Right atrium auricular region (tissue), 2 donors: ENCODE data around the gene HEBP2. TPM values are rescaled to one million over a fixed set of nuclear protein-coding genes. Genes with fewer than 3 reads are reported as not detected.

Source experiments
- DNase-seq: peaks from one replicate; pipeline ENCODE4 v3.0.0-alpha.2; 2019; ENCODE audit warnings: low spot score
- H3K27ac ChIP-seq, 2 donors: fragments of 200-600 bp; sonication (generic); 1 replicate in 1 of 2; 2 replicates in 1 of 2; pipeline ENCODE4 v1.5.1; 2016 to 2019
- H3K27me3 ChIP-seq, 2 donors: fragments of 200-600 bp; sonication (generic); one replicate each; pipeline versions ENCODE4 v1.5.1 to v1.6.0; 2017 to 2019
- H3K36me3 ChIP-seq: fragments of 200-600 bp; sonication (generic); one replicate; pipeline ENCODE4 v1.5.1; 2016
- H3K4me1 ChIP-seq, 2 donors: fragments of 200-600 bp; sonication (generic); one replicate each; pipeline versions ENCODE4 v1.5.1 to v1.6.0; 2017 to 2019
- H3K4me3 ChIP-seq, 2 donors: fragments of 200-600 bp; sonication (generic); 1 replicate in 1 of 2; 2 replicates in 1 of 2; pipeline ENCODE4 v1.5.1; 2017 to 2019; ENCODE audit warnings: mild to moderate bottlenecking in 1 of 2, moderate library complexity in 1 of 2
- H3K9me3 ChIP-seq, 2 donors: fragments of 200-600 bp; sonication (generic); one replicate each; pipeline ENCODE4 v1.5.1; 2019
- CTCF ChIP-seq, 2 donors: fragments of 200-600 bp; sonication (generic); IDR thresholded peaks; one replicate each; pipeline ENCODE4 v1.5.1; 2019; ENCODE audit warnings: antibody characterized with exemption in 2 of 2
- total RNA-seq, 2 donors: library from RNA; depleted of rRNA; stranded (reverse); fragments of >200 nt; gene quantifications; one replicate each; pipeline ENCODE4 v1.1.0, GENCODE V29; 2016

HEBP2 gene
- total RNA-seq, 2 donors from 2014 or later: 41.0 to 49.2 TPM

- no peak for DNase-seq
These were observed 40.0 kb downstream of the HEBP2 start for GRCh38 chr6:138443979-138444378.

GRCh38 chr6:138446821-138447220 is 42.8 kb downstream of the HEBP2 start:
- no peak for DNase-seq
- Histone ChIP-seq H3K27ac (no peak overlapping the region), H3K4me3 (no peak overlapping the region), H3K27me3 (no peaks in the 10 kb centered on the region), H3K9me3 (no peaks in the 10 kb centered on the region), H3K36me3 (no peaks in the 10 kb centered on the region), H3K4me1 (no peaks in the 10 kb centered on the region)
- no peak for TF ChIP-seq CTCF (IDR thresholded peaks at IDR 0.05)

More at GRCh38 chr6:138443979-138444378, 40.0 kb downstream of the HEBP2 start:
- no peaks in the 10 kb centered on the region for H3K27me3 ChIP-seq
- no peaks in the 10 kb centered on the region for H3K4me1 ChIP-seq
- H3K9me3 ChIP-seq: no peaks in the 10 kb centered on the region
- no peak overlapping the region for H3K27ac ChIP-seq
- TF ChIP-seq CTCF (IDR thresholded peaks at IDR 0.05): no peak
- no peaks in the 10 kb centered on the region for H3K36me3 ChIP-seq
- no peak overlapping the region for H3K4me3 ChIP-seq

- no peak for DNase-seq
- no peaks in the 10 kb centered on the region for H3K9me3 ChIP-seq
- no peaks in the 10 kb centered on the region for H3K4me1 ChIP-seq
- no peak for TF ChIP-seq CTCF (IDR thresholded peaks at IDR 0.05)
- no peak overlapping the region for H3K27ac ChIP-seq
- no peaks in the 10 kb centered on the region for H3K27me3 ChIP-seq
- H3K36me3 ChIP-seq: no peaks in the 10 kb centered on the region
- no peak overlapping the region for H3K4me3 ChIP-seq
These were observed 46.4 kb downstream of the HEBP2 start for GRCh38 chr6:138450445-138450844.

- no peaks in the 10 kb centered on the region for H3K9me3 ChIP-seq
- no peak for DNase-seq
- no peak for TF ChIP-seq CTCF (IDR thresholded peaks at IDR 0.05)
- H3K4me1 ChIP-seq: no peaks in the 10 kb centered on the region
- no peaks in the 10 kb centered on the region for H3K27me3 ChIP-seq
- H3K4me3 ChIP-seq: no peak overlapping the region
- H3K36me3 ChIP-seq: no peaks in the 10 kb centered on the region
- no peak overlapping the region for H3K27ac ChIP-seq
These were observed 47.0 kb downstream of the HEBP2 start for GRCh38 chr6:138451043-138451442.

- DNase-seq: no peak
- Histone ChIP-seq H3K4me3 (no peak overlapping the region), H3K4me1 (no peaks in the 10 kb centered on the region), H3K36me3 (no peaks in the 10 kb centered on the region), H3K27ac (no peak overlapping the region), H3K27me3 (no peaks in the 10 kb centered on the region), H3K9me3 (no peaks in the 10 kb centered on the region)
- no peak for TF ChIP-seq CTCF (IDR thresholded peaks at IDR 0.05)
These were observed 51.1 kb downstream of the HEBP2 start for GRCh38 chr6:138454981-138455706.
